GM18873 (cell line): ENCODE results near the gene KIAA1586.
"Not testable (repeated sequence)": the region's sequence is repeated elsewhere in the genome, so short reads cannot be mapped to it uniquely, and the experiment has no call there.

Source experiments
- ATAC-seq: cut with Tn5 transposase; IDR thresholded peaks from one replicate; pipeline ENCODE4 v1.9.1; 2021; ENCODE audit warnings: mild to moderate bottlenecking, moderate library complexity, moderate number of reproducible peaks; ENCODE audit not compliant: unreplicated experiment, low FRiP score

Gene KIAA1586, protein sequence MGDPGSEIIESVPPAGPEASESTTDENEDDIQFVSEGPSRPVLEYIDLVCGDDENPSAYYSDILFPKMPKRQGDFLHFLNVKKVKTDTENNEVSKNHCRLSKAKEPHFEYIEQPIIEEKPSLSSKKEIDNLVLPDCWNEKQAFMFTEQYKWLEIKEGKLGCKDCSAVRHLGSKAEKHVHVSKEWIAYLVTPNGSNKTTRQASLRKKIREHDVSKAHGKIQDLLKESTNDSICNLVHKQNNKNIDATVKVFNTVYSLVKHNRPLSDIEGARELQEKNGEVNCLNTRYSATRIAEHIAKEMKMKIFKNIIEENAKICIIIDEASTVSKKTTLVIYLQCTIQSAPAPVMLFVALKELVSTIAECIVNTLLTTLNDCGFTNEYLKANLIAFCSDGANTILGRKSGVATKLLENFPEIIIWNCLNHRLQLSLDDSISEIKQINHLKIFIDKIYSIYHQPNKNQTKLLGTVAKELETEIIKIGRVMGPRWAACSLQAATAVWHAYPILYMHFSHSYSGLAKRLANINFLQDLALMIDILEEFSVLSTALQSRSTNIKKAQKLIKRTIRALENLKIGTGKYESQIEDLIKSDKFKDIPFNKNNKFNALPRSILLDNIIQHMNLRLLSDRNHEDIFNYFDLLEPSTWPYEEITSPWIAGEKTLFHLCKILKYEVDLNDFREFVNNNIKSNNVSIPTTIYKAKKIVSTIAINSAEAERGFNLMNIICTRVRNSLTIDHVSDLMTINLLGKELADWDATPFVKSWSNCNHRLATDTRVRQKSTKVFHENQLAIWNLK

DNA sequence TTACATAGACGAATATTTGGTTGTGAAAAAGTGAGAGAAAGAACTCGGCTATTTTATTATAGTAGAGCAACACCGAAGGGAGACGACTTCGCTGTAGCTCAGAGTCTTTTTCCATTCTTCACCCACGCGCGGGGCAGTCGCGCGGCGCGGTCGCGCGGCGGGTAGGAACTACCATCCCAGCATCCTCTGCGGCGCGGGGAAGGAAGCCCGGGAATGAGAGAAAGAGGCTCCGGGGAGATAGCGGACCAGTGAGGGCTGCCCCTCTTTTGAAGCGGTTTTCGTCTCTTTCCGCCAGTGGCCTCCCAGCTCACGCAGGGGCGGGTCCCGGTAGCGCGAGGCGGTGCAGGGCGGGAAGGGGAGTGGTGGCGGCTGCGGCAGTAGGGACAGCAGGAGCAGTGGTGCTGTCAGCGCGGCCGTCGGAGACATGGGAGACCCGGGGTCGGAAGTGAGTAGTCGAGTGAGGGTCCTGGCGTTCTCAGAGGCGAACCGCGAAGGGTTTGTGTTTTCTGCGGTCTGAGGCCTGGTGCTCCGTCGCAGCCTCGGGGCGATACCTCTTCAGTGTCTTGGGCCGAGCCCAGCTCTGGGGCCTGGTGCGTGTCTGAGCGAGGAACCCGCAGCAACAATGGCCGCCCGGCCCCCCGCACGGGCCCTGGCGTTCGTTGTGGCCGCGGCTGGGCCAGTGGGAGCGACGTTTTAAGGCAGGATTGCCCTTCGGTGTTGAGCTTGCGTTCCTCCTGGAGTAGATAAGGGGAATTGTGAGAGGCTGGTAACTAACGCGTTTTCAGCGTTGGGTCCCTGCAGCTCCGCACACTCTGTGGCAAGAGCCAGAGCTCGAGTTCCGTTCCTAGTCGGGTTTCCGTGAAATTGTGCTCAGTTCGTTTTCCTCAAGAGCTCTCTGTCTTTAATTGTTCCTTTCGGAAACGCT lies at the start of gene KIAA1586:
KIAA1586 (plus strand) TSS at position 362 of the 925 bp plus-strand sequence; CDS start at position 425, 63 bp downstream.
- ATAC-seq, result peak; percentile 90

DNA sequence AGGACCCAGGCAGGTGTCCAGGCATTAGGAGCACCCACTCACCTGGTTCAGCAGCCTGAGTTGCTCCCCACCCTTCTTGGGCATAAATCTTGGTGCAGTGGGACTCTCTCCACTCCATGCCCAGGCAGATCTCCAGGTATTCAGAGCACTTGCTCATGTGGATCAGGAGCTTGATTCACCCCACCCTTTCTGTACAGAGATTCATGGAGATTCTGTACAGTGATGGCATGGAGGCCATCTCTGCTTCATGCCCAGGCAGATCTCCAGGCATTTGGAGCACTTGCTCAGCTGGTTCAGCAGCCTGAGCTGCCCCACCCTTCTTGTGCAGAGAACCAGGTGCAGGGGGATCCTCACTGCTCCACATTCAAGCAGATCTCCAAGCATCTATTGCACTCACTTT lies 47.4 kb upstream of the KIAA1586 start:
- no peak for ATAC-seq

DNA sequence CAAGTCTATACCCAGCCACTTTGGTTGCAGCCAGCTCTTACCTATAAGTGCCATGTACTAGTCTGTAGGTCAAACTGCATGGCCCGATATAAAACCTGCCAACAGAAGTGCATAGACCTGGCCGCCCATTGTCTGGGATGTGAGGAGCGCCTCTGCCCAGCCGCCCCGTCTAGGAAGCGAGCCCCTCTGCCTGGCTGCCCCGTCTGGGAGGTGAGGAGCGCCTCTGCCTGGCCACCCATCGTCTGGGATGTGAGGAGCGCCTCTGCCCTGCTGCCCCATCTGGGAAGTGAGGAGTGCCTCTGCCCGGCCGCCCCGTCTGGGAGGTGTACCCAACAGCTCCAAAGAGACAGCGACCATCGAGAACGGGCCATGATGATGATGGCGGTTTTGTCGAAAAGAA lies 46.7 kb upstream of the KIAA1586 start:
- ATAC-seq, result not testable (repeated sequence)

DNA sequence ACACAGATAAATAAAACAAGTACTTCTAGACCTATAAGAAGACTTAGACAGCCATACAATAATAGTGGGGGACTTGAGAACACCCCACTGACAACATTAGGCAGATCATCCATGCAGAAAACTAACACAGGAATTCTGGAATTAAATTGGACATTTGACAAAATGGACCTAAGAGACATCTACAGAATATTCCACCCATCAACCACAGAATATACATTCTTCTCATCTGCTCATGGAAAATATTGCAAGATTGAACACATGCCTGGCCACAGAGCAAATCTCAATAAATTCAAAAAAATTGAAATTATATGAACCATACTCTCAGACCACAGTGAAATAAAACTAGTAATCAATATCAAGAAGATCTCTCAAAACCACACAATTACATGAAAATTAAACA lies 44.3 kb upstream of the KIAA1586 start:
- no peak for ATAC-seq

DNA sequence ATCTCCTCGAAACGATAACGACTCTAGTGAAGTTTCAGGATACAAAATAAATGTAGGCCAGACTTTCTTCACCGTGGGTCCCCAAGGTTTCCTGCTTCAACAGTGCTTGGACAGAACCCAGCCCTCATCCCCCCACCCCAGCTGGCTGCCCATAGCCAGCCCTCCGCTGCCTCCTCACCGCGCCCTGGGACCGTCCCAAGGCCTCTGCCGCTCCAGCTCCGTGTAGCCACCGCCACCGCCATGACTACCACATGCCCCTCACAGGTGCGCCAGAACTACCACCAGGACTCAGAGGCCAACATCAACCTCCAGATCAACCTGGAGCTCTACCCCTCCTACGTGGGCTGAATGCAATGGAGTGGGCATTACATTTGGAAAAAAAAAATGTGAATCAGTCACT lies 42.2 kb upstream of the KIAA1586 start:
- no peak for ATAC-seq

DNA sequence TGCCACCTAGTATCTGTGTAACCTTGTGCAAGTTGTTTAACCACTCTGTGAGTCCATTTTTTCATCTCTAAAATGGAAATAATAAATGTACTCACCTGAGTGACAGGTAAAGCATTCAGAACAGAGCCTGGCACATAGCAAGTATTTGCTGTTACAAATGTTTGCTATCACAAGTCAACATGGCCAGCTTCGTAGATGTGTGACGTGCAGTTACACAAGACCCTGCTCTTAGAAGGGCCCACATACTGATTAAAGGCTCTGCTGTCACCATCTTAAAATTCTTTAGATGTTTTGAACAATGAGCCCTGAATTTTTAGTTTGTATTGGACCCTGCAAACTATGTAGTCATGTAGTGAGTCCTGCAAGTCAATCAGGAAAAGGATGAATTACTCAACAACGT lies 40.4 kb upstream of the KIAA1586 start:
- ATAC-seq, result no peak

DNA sequence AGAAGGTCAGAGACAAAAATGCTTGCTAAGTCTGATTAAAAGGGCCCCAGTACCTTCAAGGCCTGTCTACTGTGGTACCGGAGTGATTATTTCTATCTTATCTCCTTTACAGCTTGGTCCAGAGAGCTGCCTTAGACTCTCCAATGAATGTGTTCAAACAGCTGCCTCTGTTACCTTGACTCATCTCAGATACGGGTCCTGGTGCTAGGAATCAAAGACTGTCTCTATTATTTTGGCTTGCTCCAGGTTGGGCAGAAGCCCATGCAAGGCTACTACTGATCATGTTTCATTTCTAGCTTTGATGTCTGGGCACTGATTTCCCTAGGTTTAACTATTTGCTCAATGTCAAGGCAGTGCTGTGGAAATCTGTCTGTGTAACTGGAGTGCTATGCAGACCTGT lies 38.4 kb upstream of the KIAA1586 start:
- not testable (repeated sequence) for ATAC-seq

DNA sequence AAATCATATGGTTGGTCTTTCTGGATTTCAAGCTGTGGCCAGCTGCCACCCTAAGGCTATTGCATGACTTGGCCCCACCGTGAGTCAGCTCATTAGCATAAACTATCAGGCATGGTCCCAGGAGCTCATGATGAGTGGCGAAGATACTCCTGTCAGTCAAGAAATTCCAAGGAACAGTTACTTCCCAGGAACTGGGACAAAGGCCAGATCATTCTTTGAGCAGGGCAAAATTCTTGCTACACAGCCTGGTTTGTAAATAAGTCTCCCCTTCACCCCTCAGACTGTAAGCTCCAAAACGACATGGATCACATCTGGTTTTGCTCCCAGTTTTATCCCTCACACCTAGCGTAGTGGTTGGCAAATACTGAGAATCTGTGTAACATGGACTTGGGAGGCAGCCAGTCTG lies 33.0 kb upstream of the KIAA1586 start:
- no peak for ATAC-seq

DNA sequence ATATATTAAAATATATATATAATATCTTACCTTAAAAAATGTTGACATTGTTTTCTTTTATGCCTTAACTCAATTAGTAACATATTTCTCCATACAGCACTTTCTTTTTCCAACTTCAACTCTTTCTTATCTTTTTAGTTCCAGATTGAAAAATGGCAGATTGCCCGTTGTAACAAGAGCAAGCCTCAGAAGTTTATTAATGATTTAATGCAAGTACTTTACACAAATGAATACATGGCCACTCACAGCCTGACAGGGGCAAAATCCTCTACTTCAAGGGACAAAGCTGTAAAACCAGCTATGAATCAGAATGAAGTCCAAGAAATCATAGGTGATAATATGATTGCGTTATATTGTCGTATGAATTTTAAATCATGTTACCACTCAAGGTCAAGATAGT lies 29.4 kb upstream of the KIAA1586 start:
- ATAC-seq, result no peak

DNA sequence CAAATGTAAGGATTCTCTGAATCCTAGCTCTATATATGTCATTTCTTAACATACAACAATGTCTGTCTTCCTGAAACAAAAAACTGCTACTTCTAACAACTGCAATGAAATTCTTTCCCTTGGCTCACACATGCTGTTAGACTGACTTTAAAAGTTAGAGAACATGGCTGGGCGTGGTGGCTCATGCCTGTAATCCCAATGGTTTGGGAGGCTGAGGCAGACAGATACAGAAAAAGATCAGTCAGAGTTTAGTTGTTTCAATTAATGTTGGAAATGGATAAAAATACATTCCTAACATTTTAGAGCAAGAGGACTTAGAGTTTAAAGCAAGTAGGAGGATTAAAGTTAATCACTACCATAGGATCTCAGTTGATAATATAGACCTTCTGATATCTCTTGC lies 28.7 kb upstream of the KIAA1586 start:
- ATAC-seq, result no peak

DNA sequence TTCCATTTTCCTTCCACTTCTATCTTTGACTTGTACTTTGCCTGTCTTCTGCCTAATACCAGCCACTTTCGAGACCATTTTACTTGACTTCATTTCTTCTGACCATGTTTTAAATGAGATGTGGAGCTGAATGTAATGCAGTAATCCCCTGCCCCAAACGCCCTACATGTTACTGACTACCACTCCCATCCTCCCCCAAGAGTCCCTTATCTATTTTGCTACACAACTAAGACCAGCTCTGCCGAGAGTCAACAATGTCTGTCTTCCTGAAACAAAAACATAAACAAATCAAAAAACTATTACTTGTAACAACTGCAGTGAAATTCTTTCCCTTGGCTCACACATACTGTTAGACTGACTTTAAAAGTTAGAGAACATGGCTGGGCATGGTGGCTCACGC lies 27.1 kb upstream of the KIAA1586 start:
- ATAC-seq, result no peak

DNA sequence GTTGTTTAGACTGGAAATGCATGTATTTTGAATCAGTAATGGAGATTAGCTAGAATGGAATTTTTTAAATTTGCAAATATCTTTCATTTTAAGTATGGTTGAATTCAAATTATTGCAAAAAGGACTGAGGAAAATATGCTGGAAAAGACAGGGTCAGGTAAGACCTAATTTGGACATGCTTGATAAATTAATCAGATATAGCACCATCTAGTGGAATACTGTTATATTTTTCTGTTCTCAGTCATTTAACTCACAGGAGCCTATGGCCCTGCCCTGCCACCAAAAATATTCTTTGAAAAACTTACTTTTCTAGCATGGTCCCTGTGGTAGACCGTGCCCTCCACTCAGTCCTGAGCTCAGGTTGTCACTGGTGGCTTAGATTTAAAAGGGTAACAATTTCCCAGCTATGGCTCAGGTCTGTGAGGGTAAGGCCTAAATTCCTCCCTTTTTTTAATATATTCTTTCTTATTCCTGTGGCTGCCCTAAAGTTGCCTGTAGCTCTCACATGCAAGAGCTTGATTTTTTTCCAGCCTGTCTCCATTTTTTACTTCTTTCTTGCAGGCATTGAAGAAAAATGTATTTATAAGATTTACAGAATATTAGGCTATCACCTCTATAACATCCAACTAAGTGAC lies 25.3 kb upstream of the KIAA1586 start:
- peak; percentile 80 for ATAC-seq

DNA sequence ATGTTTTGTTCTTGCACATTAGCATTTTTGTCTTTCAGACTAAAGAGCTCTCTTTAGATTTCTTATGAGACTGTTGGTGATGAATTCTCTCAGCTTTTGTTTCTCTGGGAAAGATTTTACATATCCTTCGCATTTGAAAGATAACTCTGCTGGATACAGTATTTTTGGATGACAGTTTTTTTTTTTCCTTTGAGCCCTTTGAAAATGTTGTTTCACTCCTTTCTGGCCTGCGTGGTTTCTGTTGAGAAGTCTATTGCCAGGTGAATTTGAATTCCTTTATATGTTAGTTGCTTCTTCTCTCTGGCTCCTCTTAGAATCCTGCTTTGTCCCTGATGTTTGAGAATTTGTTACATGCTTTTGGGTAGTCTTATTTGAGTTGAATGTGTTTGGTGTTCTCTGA lies 22.2 kb upstream of the KIAA1586 start:
- ATAC-seq, result no peak

DNA sequence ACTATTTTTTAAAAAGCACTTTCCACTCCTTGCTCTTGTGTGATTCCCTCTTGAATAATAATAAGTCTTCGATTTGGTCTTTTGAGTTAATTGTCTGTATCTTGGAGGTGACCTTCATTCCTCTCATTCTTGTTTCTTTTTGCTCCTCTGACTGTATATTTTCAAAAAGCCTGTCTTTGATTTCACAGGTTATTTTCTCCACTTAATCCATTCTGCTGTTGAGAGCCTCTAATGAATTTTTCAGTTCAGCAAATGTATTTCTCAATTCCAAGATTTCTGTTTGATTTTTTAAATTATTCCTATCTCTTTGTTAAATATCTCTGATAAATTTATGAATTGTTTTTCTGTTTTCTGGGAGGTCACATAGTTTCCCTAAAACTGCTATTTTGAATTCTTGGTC lies 21.7 kb upstream of the KIAA1586 start:
- ATAC-seq, result no peak

DNA sequence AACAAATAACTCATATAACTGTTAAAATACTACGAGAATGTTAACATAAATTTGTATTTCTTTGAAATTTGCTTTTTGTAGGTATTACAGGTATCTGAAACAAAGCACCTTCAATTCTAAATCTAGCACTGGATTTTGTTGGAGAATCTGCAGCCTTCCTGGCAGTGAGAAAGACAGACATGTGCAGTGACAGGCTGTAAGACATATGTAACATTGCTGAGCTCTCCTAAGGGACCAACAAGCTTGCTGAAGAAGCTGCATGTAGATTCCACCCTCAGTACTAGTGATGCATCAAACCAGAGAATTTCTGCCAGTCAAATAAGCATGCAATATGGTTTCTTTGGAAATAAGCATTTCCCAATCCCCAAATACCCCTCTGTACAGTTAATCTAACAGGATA lies 20.5 kb upstream of the KIAA1586 start:
- no peak for ATAC-seq

DNA sequence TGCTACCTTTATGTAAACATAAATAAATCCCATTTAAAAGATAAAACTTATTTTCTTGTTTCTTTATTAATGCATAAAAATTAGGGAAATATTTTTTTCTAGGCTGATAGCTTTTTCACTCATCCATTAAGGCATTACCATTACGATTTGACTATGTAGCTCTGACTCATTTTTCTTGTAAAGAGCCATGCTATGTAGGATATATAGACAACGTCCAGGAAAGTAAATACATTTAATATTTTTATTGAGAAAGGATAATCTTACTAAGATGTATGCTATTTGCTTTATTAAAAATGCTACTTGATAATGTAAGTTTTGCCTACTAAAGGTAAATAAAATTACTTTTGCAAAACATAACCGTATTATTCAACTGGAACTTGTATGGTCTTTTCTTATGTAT lies 19.2 kb upstream of the KIAA1586 start:
- no peak for ATAC-seq

DNA sequence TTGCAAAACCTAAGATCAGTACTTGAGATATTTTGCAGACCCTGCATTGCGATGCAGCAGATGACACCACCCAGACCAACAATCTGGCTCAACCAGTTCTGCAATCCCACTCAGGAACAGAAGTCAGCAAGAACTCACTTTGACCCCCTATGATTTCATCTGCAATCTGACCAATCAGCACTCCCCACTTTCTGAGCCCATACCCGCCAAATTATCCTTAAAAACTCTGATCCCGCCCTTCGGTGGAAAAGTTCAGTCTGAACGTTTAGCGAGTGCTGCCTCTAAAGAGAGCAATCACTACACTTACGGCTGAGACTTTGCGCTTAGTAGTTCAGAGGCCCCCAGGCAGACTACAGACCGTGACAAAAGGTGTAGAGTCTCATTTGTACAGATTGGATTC lies 17.3 kb upstream of the KIAA1586 start:
- ATAC-seq, result no peak

DNA sequence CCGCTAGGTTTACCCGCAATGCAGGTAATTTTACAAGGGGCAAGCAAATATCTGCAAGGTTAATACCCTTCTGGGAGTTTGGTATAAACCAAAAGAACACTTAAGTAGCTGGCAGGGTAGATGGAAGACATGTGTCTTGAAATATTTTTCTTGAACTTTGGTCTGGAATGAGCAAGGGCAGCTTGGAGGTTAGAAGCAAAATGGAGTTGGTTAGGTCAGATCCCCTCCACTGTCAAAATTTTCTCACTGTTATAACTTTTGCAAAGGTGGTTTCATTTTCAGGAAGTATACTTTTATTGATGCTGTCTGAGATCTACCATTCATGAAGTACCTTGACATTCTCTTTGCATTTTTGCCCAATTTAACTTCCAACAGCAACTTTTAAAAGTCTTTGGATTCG lies 13.3 kb upstream of the KIAA1586 start:
- no peak for ATAC-seq

DNA sequence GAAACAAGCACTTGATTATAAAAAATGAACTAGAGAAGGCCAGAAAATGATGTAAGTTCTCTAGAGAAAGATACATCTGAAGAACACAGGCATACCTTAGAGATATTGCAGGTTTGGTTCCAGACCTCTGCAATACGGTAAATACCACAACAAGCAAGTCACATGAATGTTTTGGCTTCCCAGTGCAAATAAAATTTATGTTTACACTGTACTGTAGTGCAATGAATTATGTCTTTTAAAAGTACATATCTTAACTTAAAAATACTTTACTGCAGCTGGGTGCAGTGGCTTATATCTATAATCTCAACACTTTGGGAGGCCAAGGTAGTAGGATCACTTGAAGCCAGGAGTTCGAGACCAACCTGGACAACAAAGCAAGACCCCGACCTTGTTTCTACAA lies 10.9 kb upstream of the KIAA1586 start:
- ATAC-seq, result no peak

DNA sequence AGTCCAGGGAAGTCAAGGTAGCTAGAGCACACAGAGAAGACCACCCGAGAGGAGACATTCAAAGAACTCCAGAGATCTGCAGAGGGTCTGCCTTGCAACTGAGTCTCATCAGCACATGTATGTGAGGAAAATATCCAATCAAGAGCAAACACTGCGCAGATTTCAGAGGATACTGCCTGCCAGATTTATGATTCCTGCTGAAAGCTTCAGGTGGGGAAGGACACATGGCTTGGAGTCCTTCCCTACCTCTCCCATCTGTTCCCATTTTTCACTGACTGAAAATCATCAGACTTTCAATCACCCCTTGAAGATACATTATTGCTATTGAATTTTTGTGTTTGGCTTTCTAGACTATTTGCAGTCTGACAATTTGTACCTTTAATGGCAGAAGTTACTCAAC lies 7.6 kb upstream of the KIAA1586 start:
- ATAC-seq, result no peak
